ENCODE results near the gene RPS5. TPM values are rescaled to one million over a fixed set of nuclear protein-coding genes. Genes with fewer than 3 reads are reported as not detected.

RPS5 gene
- total and polyA plus RNA-seq, 9 of the 15 experiments (the other 6 are each of a cell fraction or from before 2014, with no cell fraction given), result 1,228 to 3,570 (median 2,484) TPM

DNA sequence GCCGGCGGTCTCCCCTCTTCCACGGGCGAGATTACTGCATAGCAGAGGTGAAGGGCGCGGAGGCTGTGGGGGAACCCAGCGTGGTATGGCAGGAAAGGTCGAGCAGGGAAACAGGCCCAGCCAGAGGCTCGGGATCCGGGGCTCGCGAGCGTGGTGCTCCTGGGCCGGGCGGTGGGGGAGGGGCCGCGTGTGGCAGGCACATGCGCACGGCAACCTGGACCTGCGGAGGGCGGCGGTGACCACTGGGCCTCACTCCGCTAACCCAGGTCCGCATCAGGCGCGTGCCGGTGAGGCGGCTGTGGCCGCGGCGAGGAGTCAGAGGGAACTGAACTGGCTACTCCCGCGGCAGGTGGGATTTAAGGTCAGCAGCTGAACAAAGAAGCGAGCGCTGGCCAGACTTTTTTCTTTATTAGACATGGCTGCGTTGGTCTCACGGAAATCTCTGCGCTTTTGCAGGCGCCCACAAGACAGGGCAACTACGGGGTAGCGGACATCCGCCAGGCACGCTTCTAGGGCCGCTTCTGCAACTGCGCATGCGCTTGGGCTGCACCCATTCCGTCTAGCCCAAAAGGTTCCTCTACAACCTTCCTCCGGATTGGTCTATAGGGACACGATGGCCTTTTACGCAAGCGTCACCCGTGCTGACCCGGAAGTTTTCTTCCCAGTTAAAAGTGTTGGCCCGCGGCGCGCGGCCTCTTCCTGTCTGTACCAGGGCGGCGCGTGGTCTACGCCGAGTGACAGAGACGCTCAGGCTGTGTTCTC lies at the start of gene RPS5 (continued):
- TF ChIP-seq, protein P1, sequence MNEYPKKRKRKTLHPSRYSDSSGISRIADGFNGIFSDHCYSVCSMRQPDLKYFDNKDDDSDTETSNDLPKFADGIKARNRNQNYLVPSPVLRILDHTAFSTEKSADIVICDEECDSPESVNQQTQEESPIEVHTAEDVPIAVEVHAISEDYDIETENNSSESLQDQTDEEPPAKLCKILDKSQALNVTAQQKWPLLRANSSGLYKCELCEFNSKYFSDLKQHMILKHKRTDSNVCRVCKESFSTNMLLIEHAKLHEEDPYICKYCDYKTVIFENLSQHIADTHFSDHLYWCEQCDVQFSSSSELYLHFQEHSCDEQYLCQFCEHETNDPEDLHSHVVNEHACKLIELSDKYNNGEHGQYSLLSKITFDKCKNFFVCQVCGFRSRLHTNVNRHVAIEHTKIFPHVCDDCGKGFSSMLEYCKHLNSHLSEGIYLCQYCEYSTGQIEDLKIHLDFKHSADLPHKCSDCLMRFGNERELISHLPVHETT (CRISPR knock-in tag; conservative IDR thresholded peaks at IDR 0.05 in 1 of 2, IDR thresholded peaks at IDR 0.05 in 1 of 2), result peak in 1 of 2 experiments; percentile 57; a peak in 1 of 4 replicates
- TF ChIP-seq NELFE (IDR thresholded peaks at IDR 0.05; ENCODE audit: insufficient read depth, insufficient read length) (peak; percentile 46), HMGN3 (IDR thresholded peaks at IDR 0.05; ENCODE audit: borderline replicate concordance, extremely low read depth, insufficient read length, low read depth, low read length) (peak; percentile 73), HNRNPL (IDR thresholded peaks at IDR 0.05; ENCODE audit: low read depth, low read length) (peak; percentile 71; the same call in 1 of the 2 replicates), ZNF384 (IDR thresholded peaks at IDR 0.05; ENCODE audit: low read depth, low read length) (peak; percentile 25; the same call in 1 of the 2 replicates), ZFX (CRISPR knock-in tag; IDR thresholded peaks at IDR 0.05) (peak; percentile 97), XRCC5 (IDR thresholded peaks at IDR 0.05; ENCODE audit: low read depth, low read length) (no peak), SRSF3 (IDR thresholded peaks at IDR 0.05; ENCODE audit: insufficient read depth, low read length) (peak; percentile 62; the same call in 1 of the 2 replicates), ZNF766 (CRISPR knock-in tag; conservative IDR thresholded peaks at IDR 0.05) (peak; percentile 48; the same call in 1 of the 2 replicates), TRIM28 (IDR thresholded peaks at IDR 0.05) (no peak), DIDO1 (tag; IDR thresholded peaks at IDR 0.05; ENCODE audit: low read depth) (peak; percentile 16; the same call in 1 of the 2 replicates), ARNT (IDR thresholded peaks at IDR 0.05) (no peak)
- TF ChIP-seq, protein P2, sequence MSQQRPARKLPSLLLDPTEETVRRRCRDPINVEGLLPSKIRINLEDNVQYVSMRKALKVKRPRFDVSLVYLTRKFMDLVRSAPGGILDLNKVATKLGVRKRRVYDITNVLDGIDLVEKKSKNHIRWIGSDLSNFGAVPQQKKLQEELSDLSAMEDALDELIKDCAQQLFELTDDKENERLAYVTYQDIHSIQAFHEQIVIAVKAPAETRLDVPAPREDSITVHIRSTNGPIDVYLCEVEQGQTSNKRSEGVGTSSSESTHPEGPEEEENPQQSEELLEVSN (IDR thresholded peaks at IDR 0.05; ENCODE audit: borderline replicate concordance in 1 of 2, extremely low read depth in 1 of 2, insufficient read depth in 1 of 2, insufficient read length in 1 of 2, low read depth in 1 of 2, low read length in 1 of 2, poor library complexity in 1 of 2, severe bottlenecking in 1 of 2), result peak; percentile 84 to 85
- TF ChIP-seq, protein P3, sequence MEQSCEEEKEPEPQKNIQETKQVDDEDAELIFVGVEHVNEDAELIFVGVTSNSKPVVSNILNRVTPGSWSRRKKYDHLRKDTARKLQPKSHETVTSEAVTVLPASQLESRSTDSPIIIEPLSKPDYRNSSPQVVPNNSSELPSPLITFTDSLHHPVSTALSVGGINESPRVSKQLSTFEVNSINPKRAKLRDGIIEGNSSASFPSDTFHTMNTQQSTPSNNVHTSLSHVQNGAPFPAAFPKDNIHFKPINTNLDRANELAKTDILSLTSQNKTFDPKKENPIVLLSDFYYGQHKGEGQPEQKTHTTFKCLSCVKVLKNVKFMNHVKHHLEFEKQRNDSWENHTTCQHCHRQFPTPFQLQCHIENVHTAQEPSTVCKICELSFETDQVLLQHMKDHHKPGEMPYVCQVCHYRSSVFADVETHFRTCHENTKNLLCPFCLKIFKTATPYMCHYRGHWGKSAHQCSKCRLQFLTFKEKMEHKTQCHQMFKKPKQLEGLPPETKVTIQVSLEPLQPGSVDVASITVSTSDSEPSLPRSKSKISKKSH (CRISPR knock-in tag; IDR thresholded peaks at IDR 0.05), result no peak
- TF ChIP-seq, protein P4, sequence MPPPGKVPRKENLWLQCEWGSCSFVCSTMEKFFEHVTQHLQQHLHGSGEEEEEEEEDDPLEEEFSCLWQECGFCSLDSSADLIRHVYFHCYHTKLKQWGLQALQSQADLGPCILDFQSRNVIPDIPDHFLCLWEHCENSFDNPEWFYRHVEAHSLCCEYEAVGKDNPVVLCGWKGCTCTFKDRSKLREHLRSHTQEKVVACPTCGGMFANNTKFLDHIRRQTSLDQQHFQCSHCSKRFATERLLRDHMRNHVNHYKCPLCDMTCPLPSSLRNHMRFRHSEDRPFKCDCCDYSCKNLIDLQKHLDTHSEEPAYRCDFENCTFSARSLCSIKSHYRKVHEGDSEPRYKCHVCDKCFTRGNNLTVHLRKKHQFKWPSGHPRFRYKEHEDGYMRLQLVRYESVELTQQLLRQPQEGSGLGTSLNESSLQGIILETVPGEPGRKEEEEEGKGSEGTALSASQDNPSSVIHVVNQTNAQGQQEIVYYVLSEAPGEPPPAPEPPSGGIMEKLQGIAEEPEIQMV (tag; conservative IDR thresholded peaks at IDR 0.05; ENCODE audit: low read depth), result peak; percentile 58; the same call in 1 of the 2 replicates
- TF ChIP-seq, protein P5, sequence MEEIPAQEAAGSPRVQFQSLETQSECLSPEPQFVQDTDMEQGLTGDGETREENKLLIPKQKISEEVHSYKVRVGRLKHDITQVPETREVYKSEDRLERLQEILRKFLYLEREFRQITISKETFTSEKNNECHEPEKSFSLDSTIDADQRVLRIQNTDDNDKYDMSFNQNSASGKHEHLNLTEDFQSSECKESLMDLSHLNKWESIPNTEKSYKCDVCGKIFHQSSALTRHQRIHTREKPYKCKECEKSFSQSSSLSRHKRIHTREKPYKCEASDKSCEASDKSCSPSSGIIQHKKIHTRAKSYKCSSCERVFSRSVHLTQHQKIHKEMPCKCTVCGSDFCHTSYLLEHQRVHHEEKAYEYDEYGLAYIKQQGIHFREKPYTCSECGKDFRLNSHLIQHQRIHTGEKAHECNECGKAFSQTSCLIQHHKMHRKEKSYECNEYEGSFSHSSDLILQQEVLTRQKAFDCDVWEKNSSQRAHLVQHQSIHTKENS (CRISPR knock-in tag; IDR thresholded peaks at IDR 0.05), result 0 out of 2 replicates have a peak, but pooled peaks have one; percentile 41
- TF ChIP-seq, protein P6, sequence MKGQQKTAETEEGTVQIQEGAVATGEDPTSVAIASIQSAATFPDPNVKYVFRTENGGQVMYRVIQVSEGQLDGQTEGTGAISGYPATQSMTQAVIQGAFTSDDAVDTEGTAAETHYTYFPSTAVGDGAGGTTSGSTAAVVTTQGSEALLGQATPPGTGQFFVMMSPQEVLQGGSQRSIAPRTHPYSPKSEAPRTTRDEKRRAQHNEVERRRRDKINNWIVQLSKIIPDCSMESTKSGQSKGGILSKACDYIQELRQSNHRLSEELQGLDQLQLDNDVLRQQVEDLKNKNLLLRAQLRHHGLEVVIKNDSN (CRISPR knock-in tag; IDR thresholded peaks at IDR 0.05), result peak; percentile 77
